ENCODE measurements around the gene CCNQ. TPM values are rescaled to one million over a fixed set of nuclear protein-coding genes. Genes with fewer than 3 reads are reported as not detected.

The CCNQ gene
- polyA plus RNA-seq, 1 of the 3 experiments (the other 2 are of a cell fraction): 45.3 TPM

DNA sequence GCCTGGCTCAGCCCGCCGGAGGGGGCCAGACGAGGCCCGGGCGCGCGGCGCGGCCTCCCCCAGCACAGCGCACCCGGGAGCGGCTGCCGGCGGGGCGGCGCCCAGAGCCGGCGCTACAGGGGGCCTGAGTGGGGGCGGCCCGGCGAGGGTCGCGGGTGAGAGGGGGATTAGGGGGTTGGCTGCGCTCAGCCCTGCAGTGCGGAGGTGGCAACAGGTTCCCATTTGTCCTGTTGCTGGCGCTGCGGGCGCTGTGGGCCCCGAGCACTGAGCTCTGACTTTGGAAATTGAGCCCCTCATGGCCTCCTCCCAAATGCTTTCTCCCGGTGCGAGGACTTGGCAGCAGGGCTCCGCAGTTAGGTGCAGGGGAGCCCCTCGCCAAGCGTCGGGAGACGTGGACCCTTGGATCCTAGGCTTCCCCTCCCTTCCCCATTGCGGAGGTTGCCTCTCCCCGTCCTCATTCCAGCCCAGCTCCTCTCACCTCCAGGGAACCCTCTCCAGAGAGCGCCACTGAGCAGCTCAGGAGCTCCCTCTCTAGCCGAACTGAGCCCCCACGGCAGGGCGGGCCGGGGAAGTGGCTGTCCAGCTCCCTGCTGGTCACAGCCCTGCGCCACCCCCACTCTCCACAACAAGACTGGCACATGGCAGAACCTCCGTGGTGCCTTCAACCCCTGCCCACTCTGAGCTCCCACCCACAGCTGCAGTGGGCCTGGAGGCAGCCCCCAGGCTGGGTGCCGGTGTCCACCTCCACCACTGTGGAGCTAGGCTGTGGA, 45.6 kb upstream of the CCNQ start:
- TF ChIP-seq, protein P1, sequence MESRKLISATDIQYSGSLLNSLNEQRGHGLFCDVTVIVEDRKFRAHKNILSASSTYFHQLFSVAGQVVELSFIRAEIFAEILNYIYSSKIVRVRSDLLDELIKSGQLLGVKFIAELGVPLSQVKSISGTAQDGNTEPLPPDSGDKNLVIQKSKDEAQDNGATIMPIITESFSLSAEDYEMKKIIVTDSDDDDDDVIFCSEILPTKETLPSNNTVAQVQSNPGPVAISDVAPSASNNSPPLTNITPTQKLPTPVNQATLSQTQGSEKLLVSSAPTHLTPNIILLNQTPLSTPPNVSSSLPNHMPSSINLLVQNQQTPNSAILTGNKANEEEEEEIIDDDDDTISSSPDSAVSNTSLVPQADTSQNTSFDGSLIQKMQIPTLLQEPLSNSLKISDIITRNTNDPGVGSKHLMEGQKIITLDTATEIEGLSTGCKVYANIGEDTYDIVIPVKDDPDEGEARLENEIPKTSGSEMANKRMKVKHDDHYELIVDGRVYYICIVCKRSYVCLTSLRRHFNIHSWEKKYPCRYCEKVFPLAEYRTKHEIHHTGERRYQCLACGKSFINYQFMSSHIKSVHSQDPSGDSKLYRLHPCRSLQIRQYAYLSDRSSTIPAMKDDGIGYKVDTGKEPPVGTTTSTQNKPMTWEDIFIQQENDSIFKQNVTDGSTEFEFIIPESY (IDR thresholded peaks at IDR 0.05; ENCODE audit: borderline replicate concordance, low read depth): no peak
- TF ChIP-seq, protein P2, sequence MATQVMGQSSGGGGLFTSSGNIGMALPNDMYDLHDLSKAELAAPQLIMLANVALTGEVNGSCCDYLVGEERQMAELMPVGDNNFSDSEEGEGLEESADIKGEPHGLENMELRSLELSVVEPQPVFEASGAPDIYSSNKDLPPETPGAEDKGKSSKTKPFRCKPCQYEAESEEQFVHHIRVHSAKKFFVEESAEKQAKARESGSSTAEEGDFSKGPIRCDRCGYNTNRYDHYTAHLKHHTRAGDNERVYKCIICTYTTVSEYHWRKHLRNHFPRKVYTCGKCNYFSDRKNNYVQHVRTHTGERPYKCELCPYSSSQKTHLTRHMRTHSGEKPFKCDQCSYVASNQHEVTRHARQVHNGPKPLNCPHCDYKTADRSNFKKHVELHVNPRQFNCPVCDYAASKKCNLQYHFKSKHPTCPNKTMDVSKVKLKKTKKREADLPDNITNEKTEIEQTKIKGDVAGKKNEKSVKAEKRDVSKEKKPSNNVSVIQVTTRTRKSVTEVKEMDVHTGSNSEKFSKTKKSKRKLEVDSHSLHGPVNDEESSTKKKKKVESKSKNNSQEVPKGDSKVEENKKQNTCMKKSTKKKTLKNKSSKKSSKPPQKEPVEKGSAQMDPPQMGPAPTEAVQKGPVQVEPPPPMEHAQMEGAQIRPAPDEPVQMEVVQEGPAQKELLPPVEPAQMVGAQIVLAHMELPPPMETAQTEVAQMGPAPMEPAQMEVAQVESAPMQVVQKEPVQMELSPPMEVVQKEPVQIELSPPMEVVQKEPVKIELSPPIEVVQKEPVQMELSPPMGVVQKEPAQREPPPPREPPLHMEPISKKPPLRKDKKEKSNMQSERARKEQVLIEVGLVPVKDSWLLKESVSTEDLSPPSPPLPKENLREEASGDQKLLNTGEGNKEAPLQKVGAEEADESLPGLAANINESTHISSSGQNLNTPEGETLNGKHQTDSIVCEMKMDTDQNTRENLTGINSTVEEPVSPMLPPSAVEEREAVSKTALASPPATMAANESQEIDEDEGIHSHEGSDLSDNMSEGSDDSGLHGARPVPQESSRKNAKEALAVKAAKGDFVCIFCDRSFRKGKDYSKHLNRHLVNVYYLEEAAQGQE (IDR thresholded peaks at IDR 0.05; ENCODE audit: low read depth, low read length): no peak
- TF ChIP-seq, protein P3, sequence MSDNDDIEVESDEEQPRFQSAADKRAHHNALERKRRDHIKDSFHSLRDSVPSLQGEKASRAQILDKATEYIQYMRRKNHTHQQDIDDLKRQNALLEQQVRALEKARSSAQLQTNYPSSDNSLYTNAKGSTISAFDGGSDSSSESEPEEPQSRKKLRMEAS (IDR thresholded peaks at IDR 0.05; ENCODE audit: low read depth): no peak
- TF ChIP-seq TAF1 (IDR thresholded peaks at IDR 0.05; ENCODE audit: borderline replicate concordance, low read depth, low read length) (no peak), CHD2 (IDR thresholded peaks at IDR 0.05; ENCODE audit: low read length, partially characterized antibody) (no peak), GATA2 (CRISPR knock-in tag; IDR thresholded peaks at IDR 0.05) (no peak), EZH2phosphoT487 (IDR thresholded peaks at IDR 0.05; ENCODE audit: borderline replicate concordance, low read depth) (no peak), SIN3A (IDR thresholded peaks at IDR 0.05; ENCODE audit: borderline replicate concordance, low read depth, low read length) (no peak), TCF12 (IDR thresholded peaks at IDR 0.05) (no peak), GABPA (IDR thresholded peaks at IDR 0.05; ENCODE audit: low read depth) (no peak)
- TF ChIP-seq, protein P4, sequence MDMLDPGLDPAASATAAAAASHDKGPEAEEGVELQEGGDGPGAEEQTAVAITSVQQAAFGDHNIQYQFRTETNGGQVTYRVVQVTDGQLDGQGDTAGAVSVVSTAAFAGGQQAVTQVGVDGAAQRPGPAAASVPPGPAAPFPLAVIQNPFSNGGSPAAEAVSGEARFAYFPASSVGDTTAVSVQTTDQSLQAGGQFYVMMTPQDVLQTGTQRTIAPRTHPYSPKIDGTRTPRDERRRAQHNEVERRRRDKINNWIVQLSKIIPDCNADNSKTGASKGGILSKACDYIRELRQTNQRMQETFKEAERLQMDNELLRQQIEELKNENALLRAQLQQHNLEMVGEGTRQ (IDR thresholded peaks at IDR 0.05; ENCODE audit: borderline replicate concordance, low read depth, low read length): no peak
- TF ChIP-seq, protein P5, sequence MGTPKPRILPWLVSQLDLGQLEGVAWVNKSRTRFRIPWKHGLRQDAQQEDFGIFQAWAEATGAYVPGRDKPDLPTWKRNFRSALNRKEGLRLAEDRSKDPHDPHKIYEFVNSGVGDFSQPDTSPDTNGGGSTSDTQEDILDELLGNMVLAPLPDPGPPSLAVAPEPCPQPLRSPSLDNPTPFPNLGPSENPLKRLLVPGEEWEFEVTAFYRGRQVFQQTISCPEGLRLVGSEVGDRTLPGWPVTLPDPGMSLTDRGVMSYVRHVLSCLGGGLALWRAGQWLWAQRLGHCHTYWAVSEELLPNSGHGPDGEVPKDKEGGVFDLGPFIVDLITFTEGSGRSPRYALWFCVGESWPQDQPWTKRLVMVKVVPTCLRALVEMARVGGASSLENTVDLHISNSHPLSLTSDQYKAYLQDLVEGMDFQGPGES (IDR thresholded peaks at IDR 0.05; ENCODE audit: low read depth, low read length): no peak
- H3K9me3 ChIP-seq: no peaks in the 10 kb centered on the region
- POLR2A ChIA-PET: no interaction called here
- DNase-seq: peak; percentile 69
- H3K4me1 ChIP-seq (ENCODE audit: control insufficient read depth in 1 of 2, insufficient read depth in 2 of 2, low read depth in 1 of 2, low read length in 1 of 2): peaks cover 0 to 7% of the 10 kb centered on the region in 2 experiments; a peak in 1 of 4 replicates
- no peaks in the 10 kb centered on the region for H3K36me3 ChIP-seq (replicated peaks in 1 of 2; ENCODE audit: control insufficient read depth in 1 of 2, insufficient read depth in 2 of 2, low read length in 1 of 2)
- H3K4me2 ChIP-seq: no peak overlapping the region
- CTCF ChIA-PET: interaction anchor here (0.6 to 11.0 kb wide), 25 partner anchors 8 to 183 kb away, joined by 3 to 106 read pairs (median 4); partner anchors contain the start of gene HAUS7
- no peak overlapping the region for H2AFZ ChIP-seq (ENCODE audit: low read depth)
- H3F3A ChIP-seq (replicated peaks; ENCODE audit: insufficient read depth): no peaks in the 10 kb centered on the region
- no peaks in the 10 kb centered on the region for H4K20me1 ChIP-seq (ENCODE audit: insufficient read depth)
- H3K27me3 ChIP-seq (ENCODE audit: insufficient read depth): peaks cover 75% of the 10 kb centered on the region
- no peak overlapping the region; a peak in 1 of 4 replicates for H3K4me3 ChIP-seq (ENCODE audit: low read depth in 2 of 2, low read length in 1 of 2)
- 26% methylated on average over 10 of the region's 46 CpGs for WGBS (ENCODE audit: low lambda C conversion rate)
- H3K9me2 ChIP-seq: no peaks in the 10 kb centered on the region
- H3K79me2 ChIP-seq (ENCODE audit: insufficient read depth): no peaks in the 10 kb centered on the region
- no peak overlapping the region for H3K9ac ChIP-seq
- H3K27ac ChIP-seq (ENCODE audit: low read depth in 2 of 2, low read length in 1 of 2): no peak overlapping the region
